Neutrophil (primary cell): ENCODE results near the gene SLC6A1.

Source experiments
- H3K27ac ChIP-seq: fragments of 200-600 bp; sonication (generic); 2 replicates; pipeline ENCODE4 v1.5.1; 2016; ENCODE audit warnings: mild to moderate bottlenecking, moderate library complexity
- H3K27me3 ChIP-seq: fragments of 200-600 bp; sonication (generic); 2 replicates; pipeline ENCODE4 v1.6.0; 2016; ENCODE audit warnings: mild to moderate bottlenecking
- H3K36me3 ChIP-seq: fragments of 200-600 bp; sonication (generic); 2 replicates; pipeline ENCODE4 v1.5.1; 2017
- H3K4me1 ChIP-seq, 2 experiments: fragments of 200-600 bp in 1 of 2; sonication (generic) in 1 of 2; 1 replicate in 1 of 2; 2 replicates in 1 of 2; pipeline versions ENCODE4 v1.5.1 to v1.6.1; 2013 to 2016; ENCODE audit warnings: low read depth in 1 of 2, low read length in 1 of 2, mild to moderate bottlenecking in 1 of 2, moderate library complexity in 1 of 2; ENCODE audit not compliant: control insufficient read depth in 1 of 2, insufficient read depth in 1 of 2
- H3K4me3 ChIP-seq, 2 experiments: fragments of 200-600 bp in 1 of 2; sonication (generic) in 1 of 2; 1 replicate in 1 of 2; 2 replicates in 1 of 2; pipeline ENCODE4 v1.5.1; 2013 to 2016; ENCODE audit warnings: low read depth in 1 of 2, low read length in 1 of 2, mild to moderate bottlenecking in 1 of 2, moderate library complexity in 1 of 2
- H3K9me3 ChIP-seq: fragments of 200-600 bp; sonication (generic); 2 replicates; pipeline ENCODE4 v1.5.1; 2016
- CTCF ChIP-seq: fragments of 200-600 bp; sonication (generic); IDR thresholded peaks from 2 replicates; pipeline ENCODE4 v1.5.1; 2016; ENCODE audit warnings: antibody characterized with exemption

SLC6A1 gene

GRCh38 chr3:11034309-11034985 is 41.9 kb downstream of the SLC6A1 start:
- Histone ChIP-seq H3K36me3 (no peaks in the 10 kb centered on the region), H3K27me3 (peaks cover 77% of the 10 kb centered on the region), H3K4me1 (no peaks in the 10 kb centered on the region), H3K4me3 (no peak overlapping the region), H3K27ac (no peak overlapping the region), H3K9me3 (no peaks in the 10 kb centered on the region)
- no peak for TF ChIP-seq CTCF

GRCh38 chr3:11035757-11036505 is 43.4 kb downstream of the SLC6A1 start:
- no peak for TF ChIP-seq CTCF
- Histone ChIP-seq H3K4me1 (no peaks in the 10 kb centered on the region), H3K4me3 (no peak overlapping the region)

GRCh38 chr3:11037241-11037873 is 44.8 kb downstream of the SLC6A1 start:
- no peak for TF ChIP-seq CTCF
- no peaks in the 10 kb centered on the region for H3K4me1 ChIP-seq
- H3K9me3 ChIP-seq, result no peaks in the 10 kb centered on the region
- H3K36me3 ChIP-seq, result no peaks in the 10 kb centered on the region
- no peak overlapping the region for H3K4me3 ChIP-seq
- H3K27ac ChIP-seq, result no peak overlapping the region
- H3K27me3 ChIP-seq, result peaks cover 95% of the 10 kb centered on the region

More at GRCh38 chr3:11035757-11036505, 43.4 kb downstream of the SLC6A1 start:
- no peaks in the 10 kb centered on the region for H3K36me3 ChIP-seq
- peaks cover 87% of the 10 kb centered on the region for H3K27me3 ChIP-seq
- H3K27ac ChIP-seq, result no peak overlapping the region
- no peaks in the 10 kb centered on the region for H3K9me3 ChIP-seq

- Histone ChIP-seq H3K4me1 (no peaks in the 10 kb centered on the region), H3K9me3 (no peaks in the 10 kb centered on the region), H3K36me3 (no peaks in the 10 kb centered on the region), H3K4me3 (no peak overlapping the region), H3K27me3 (peaks cover 100% of the 10 kb centered on the region), H3K27ac (no peak overlapping the region)
- TF ChIP-seq CTCF, result no peak
Measured at GRCh38 chr3:11037976-11038375, 45.4 kb downstream of the SLC6A1 start.

- H3K27ac ChIP-seq, result no peak overlapping the region
- TF ChIP-seq CTCF, result no peak
- peaks cover 79% of the 10 kb centered on the region for H3K27me3 ChIP-seq
- H3K4me3 ChIP-seq, result no peak overlapping the region
- no peaks in the 10 kb centered on the region for H3K36me3 ChIP-seq
- no peaks in the 10 kb centered on the region for H3K9me3 ChIP-seq
- H3K4me1 ChIP-seq, result no peaks in the 10 kb centered on the region
Measured at GRCh38 chr3:11045536-11045935, 53.0 kb downstream of the SLC6A1 start.
